Measurements from ENCODE around the gene FOXA2. TPM values are rescaled to one million over a fixed set of nuclear protein-coding genes. Genes with fewer than 3 reads are reported as not detected.

Gene FOXA2
- polyA plus RNA-seq, 1 experiment: not detected

GRCh38 chr20:22575087-22575721 is 9.2 kb downstream of the FOXA2 start:
- TF ChIP-seq CTCF (IDR thresholded peaks at IDR 0.05; ENCODE audit: insufficient read depth, low read depth, low read length): no peak
- peaks cover 38% of the 10 kb centered on the region for H3K27me3 ChIP-seq (ENCODE audit: control insufficient read depth, insufficient read depth, low read length)
- DNase-seq (ENCODE audit: low read depth): no peak
- CTCF ChIA-PET: interaction anchor here (0.6 kb wide), 1 partner anchor 671 kb away, joined by 3 read pairs; no protein-coding TSS in a partner anchor
- no peak overlapping the region for H3K4me3 ChIP-seq (ENCODE audit: low read depth, low read length)
- POLR2A ChIA-PET: no interaction called here
- H3K36me3 ChIP-seq (ENCODE audit: control insufficient read depth, insufficient read depth, low read length): no peaks in the 10 kb centered on the region

GRCh38 chr20:22574545-22575086 is 9.8 kb downstream of the FOXA2 start:
- no peak for DNase-seq (ENCODE audit: low read depth)
- H3K27me3 ChIP-seq (ENCODE audit: control insufficient read depth, insufficient read depth, low read length): peaks cover 35% of the 10 kb centered on the region
- no peak overlapping the region for H3K4me3 ChIP-seq (ENCODE audit: low read depth, low read length)
- ChIA-PET POLR2A (no interaction called here), CTCF (interaction anchor here (0.6 to 1.3 kb wide), 2 partner anchors 12 to 671 kb away, joined by 3 to 5 read pairs; no protein-coding TSS in a partner anchor)
- TF ChIP-seq CTCF (IDR thresholded peaks at IDR 0.05; ENCODE audit: insufficient read depth, low read depth, low read length): no peak
- H3K36me3 ChIP-seq (ENCODE audit: control insufficient read depth, insufficient read depth, low read length): no peaks in the 10 kb centered on the region

GRCh38 chr20:22572491-22572890 is 11.9 kb downstream of the FOXA2 start:
- no peak overlapping the region for H3K4me3 ChIP-seq (ENCODE audit: low read depth, low read length)
- no peak for TF ChIP-seq CTCF (IDR thresholded peaks at IDR 0.05; ENCODE audit: insufficient read depth, low read depth, low read length)
- H3K27me3 ChIP-seq (ENCODE audit: control insufficient read depth, insufficient read depth, low read length): peaks cover 27% of the 10 kb centered on the region
- ChIA-PET CTCF (no interaction called here), POLR2A (no interaction called here)
- no peaks in the 10 kb centered on the region for H3K36me3 ChIP-seq (ENCODE audit: control insufficient read depth, insufficient read depth, low read length)
- no peak for DNase-seq (ENCODE audit: low read depth)

GRCh38 chr20:22572023-22572422 is 12.3 kb downstream of the FOXA2 start:
- H3K4me3 ChIP-seq (ENCODE audit: low read depth, low read length): no peak overlapping the region
- no peak for TF ChIP-seq CTCF (IDR thresholded peaks at IDR 0.05; ENCODE audit: insufficient read depth, low read depth, low read length)
- POLR2A ChIA-PET: no interaction called here
- CTCF ChIA-PET: no interaction called here
- no peaks in the 10 kb centered on the region for H3K36me3 ChIP-seq (ENCODE audit: control insufficient read depth, insufficient read depth, low read length)
- no peak for DNase-seq (ENCODE audit: low read depth)
- peaks cover 23% of the 10 kb centered on the region for H3K27me3 ChIP-seq (ENCODE audit: control insufficient read depth, insufficient read depth, low read length)

GRCh38 chr20:22569353-22569752 is 15.0 kb downstream of the FOXA2 start:
- no peak for TF ChIP-seq CTCF (IDR thresholded peaks at IDR 0.05; ENCODE audit: insufficient read depth, low read depth, low read length)
- POLR2A ChIA-PET: no interaction called here
- CTCF ChIA-PET: interaction anchor here (1.2 kb wide), 1 partner anchor 17 kb away, joined by 3 read pairs; no protein-coding TSS in a partner anchor
- DNase-seq (ENCODE audit: low read depth): no peak
- Histone ChIP-seq H3K27me3 (ENCODE audit: control insufficient read depth, insufficient read depth, low read length) (peaks cover 15% of the 10 kb centered on the region), H3K36me3 (ENCODE audit: control insufficient read depth, insufficient read depth, low read length) (no peaks in the 10 kb centered on the region), H3K4me3 (ENCODE audit: low read depth, low read length) (no peak overlapping the region)
